GM23338 (cell line): ENCODE results near the gene FLVCR1.

Experiments
- CTCF ChIP-seq, 2 experiments: fragments of 200-600 bp in 1 of 2; sonication (generic) in 1 of 2; conservative IDR thresholded peaks; 2 replicates each; pipeline versions ENCODE4 v1.5.1 to v1.6.1; 2016 to 2017; ENCODE audit warnings: antibody characterized with exemption in 2 of 2, low read depth in 2 of 2, mild to moderate bottlenecking in 2 of 2, moderate library complexity in 1 of 2
- EZH2phosphoT487 ChIP-seq: fragments of 200-600 bp; sonication (generic); IDR thresholded peaks from one replicate; pipeline ENCODE4 v1.8.1; 2018; ENCODE audit warnings: antibody characterized with exemption; ENCODE audit not compliant: unreplicated experiment
- REST ChIP-seq: IDR thresholded peaks from one replicate; pipeline ENCODE4 v1.6.1; 2018; ENCODE audit warnings: antibody characterized with exemption; ENCODE audit not compliant: unreplicated experiment

GRCh38 chr1:212915245-212916091 lies 57.4 kb downstream of the FLVCR1 start:
- TF ChIP-seq CTCF (conservative IDR thresholded peaks at IDR 0.05; ENCODE audit: low read depth in 2 of 2) (peak; percentile 69 to 85), EZH2phosphoT487 (no peak), REST (no peak)
